ENCODE results near the gene MCM5. TPM values are rescaled to one million over a fixed set of nuclear protein-coding genes. Genes with fewer than 3 reads are reported as not detected.

The MCM5 gene
- polyA plus RNA-seq, 3 donors, result 23.4 to 39.8 (median 25.5) TPM

DNA sequence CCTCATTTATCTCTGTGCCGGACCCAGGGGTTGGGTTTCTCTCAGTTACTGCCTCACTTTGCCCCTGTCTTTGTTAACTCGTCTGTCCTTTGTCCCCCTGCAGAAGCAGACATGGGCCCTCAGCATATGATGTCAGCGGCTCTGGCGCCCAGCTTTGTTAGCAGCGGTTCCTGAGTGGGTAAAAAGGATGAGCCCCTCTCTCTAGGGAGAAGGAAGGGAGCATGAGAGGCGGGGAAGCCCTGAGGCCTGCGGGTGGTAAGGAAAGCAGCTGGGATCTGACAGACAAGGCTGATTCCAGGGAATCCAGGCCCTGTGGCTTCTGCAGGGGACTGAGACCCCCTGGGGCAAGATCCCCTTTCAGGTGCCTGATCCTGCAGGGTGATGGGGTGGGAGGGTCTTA is 51.7 kb downstream of the MCM5 start:
- H3K9me3 ChIP-seq (replicated peaks in 1 of 2; ENCODE audit: control insufficient read depth in 1 of 2, insufficient read depth in 1 of 2, low read length in 2 of 2), result no peaks in the 10 kb centered on the region
- no peak for TF ChIP-seq CTCF (IDR thresholded peaks at IDR 0.05)

GRCh38 chr22:35452351-35452781 is 52.4 kb downstream of the MCM5 start:
- H3K36me3 Mint-ChIP-seq, result peaks cover 14 to 20% of the 10 kb centered on the region in 2 donors
- Histone ChIP-seq H3K9ac (ENCODE audit: insufficient read depth, low read length, poor library complexity, severe bottlenecking) (no peak overlapping the region), H3K4me1 (ENCODE audit: control insufficient read depth in 1 of 2, insufficient read depth in 2 of 2, low read length in 2 of 2) (peaks cover 0 to 9% of the 10 kb centered on the region in 2 donors), H3K4me2 (replicated peaks; ENCODE audit: extremely low read depth, low read length, poor library complexity, severe bottlenecking) (no peak overlapping the region), H3K9me3 (replicated peaks in 1 of 2; ENCODE audit: control insufficient read depth in 1 of 2, insufficient read depth in 1 of 2, low read length in 2 of 2) (no peaks in the 10 kb centered on the region), H3K79me2 (ENCODE audit: insufficient read depth, low read length) (no peaks in the 10 kb centered on the region), H3K4me3 (replicated peaks in 1 of 3; ENCODE audit: low read depth in 2 of 3, low read length in 3 of 3) (no peak overlapping the region), H3K27ac (ENCODE audit: low read depth in 1 of 2, low read length in 2 of 2) (no peak overlapping the region), H4K20me1 (ENCODE audit: insufficient read depth, low read length) (no peaks in the 10 kb centered on the region), H3K27me3 (ENCODE audit: control insufficient read depth in 2 of 2, insufficient read depth in 2 of 2, low read length in 2 of 2) (no peaks in the 10 kb centered on the region), H3K36me3 (replicated peaks in 1 of 2; ENCODE audit: control insufficient read depth in 1 of 2, insufficient read depth in 2 of 2, low read length in 2 of 2) (peaks cover 0 to 11% of the 10 kb centered on the region in 2 donors), H2AFZ (ENCODE audit: insufficient read depth, low read depth, low read length, poor library complexity, severe bottlenecking) (no peak overlapping the region)
- no peak for TF ChIP-seq CTCF (IDR thresholded peaks at IDR 0.05)
- peaks cover 0 to 3% (median 0%) of the 10 kb centered on the region in 3 donors for H3K27me3 Mint-ChIP-seq (ENCODE audit: low read depth in 3 of 3)
- H3K4me1 Mint-ChIP-seq, result peaks cover 9% of the 10 kb centered on the region
- intact Hi-C loops (cut with micrococcal nuclease), result no loop called here
- DNase-seq, result no peak
- H3K4me3 Mint-ChIP-seq, result no peak overlapping the region
- 96% methylated on average over 13 of the region's 15 CpGs for WGBS (ENCODE audit: insufficient coverage)
- H3K9me3 Mint-ChIP-seq, result no peaks in the 10 kb centered on the region
- no peak overlapping the region for H3K27ac Mint-ChIP-seq

More for the DNA sequence above, 51.7 kb downstream of the MCM5 start:
- H3K4me1 ChIP-seq (ENCODE audit: control insufficient read depth in 1 of 2, insufficient read depth in 2 of 2, low read length in 2 of 2), result peaks cover 0 to 9% of the 10 kb centered on the region in 2 donors
- no peak overlapping the region for H3K27ac ChIP-seq (ENCODE audit: low read depth in 1 of 2, low read length in 2 of 2)
- Mint-ChIP-seq H3K4me3 (no peak overlapping the region), H3K9me3 (no peaks in the 10 kb centered on the region), H3K27ac (peak overlapping the region in 1 of 7 donors; percentile 40), H3K4me1 (peaks cover 9% of the 10 kb centered on the region), H3K36me3 (peaks cover 18 to 24% of the 10 kb centered on the region in 2 donors), H3K27me3 (ENCODE audit: low read depth in 3 of 3) (peaks cover 0 to 3% (median 0%) of the 10 kb centered on the region in 3 donors)
- WGBS (ENCODE audit: insufficient coverage), result 85% methylated on average over 7 of the region's 7 CpGs
- no peak overlapping the region for H3K4me3 ChIP-seq (replicated peaks in 1 of 3; ENCODE audit: low read depth in 2 of 3, low read length in 3 of 3)
- H3K79me2 ChIP-seq (ENCODE audit: insufficient read depth, low read length), result no peaks in the 10 kb centered on the region
- no peak overlapping the region for H3K4me2 ChIP-seq (replicated peaks; ENCODE audit: extremely low read depth, low read length, poor library complexity, severe bottlenecking)
- H3K9ac ChIP-seq (ENCODE audit: insufficient read depth, low read length, poor library complexity, severe bottlenecking), result no peak overlapping the region
- H3K27me3 ChIP-seq (ENCODE audit: control insufficient read depth in 2 of 2, insufficient read depth in 2 of 2, low read length in 2 of 2), result no peaks in the 10 kb centered on the region
- DNase-seq, result no peak
- intact Hi-C loops (cut with micrococcal nuclease), result no loop called here
- peaks cover 3 to 13% of the 10 kb centered on the region in 2 donors for H3K36me3 ChIP-seq (replicated peaks in 1 of 2; ENCODE audit: control insufficient read depth in 1 of 2, insufficient read depth in 2 of 2, low read length in 2 of 2)
- H4K20me1 ChIP-seq (ENCODE audit: insufficient read depth, low read length), result no peaks in the 10 kb centered on the region
- no peak overlapping the region for H2AFZ ChIP-seq (ENCODE audit: insufficient read depth, low read depth, low read length, poor library complexity, severe bottlenecking)
